H9 (cell line): ENCODE results near the gene FCHSD2. TPM values are rescaled to one million over a fixed set of nuclear protein-coding genes. Genes with fewer than 3 reads are reported as not detected.

Source experiments
- DNase-seq: peaks from one replicate; pipeline ENCODE4 v3.0.0-alpha.2; 2017
- H2AFZ ChIP-seq: one replicate; pipeline ENCODE4 v1.6.1; 2013; ENCODE audit warnings: mild to moderate bottlenecking, low read length, control low read depth, moderate library complexity
- H2AK5ac ChIP-seq: 2 replicates; pipeline ENCODE4 v1.6.1; 2013; ENCODE audit warnings: low read length, control low read depth, mixed read lengths; ENCODE audit not compliant: insufficient read length
- H2BK120ac ChIP-seq: one replicate; pipeline ENCODE4 v1.6.1; 2013; ENCODE audit warnings: low read depth, mild to moderate bottlenecking, low read length, control low read depth, inconsistent platforms; ENCODE audit not compliant: poor library complexity, severe bottlenecking
- H2BK12ac ChIP-seq: 2 replicates; pipeline ENCODE4 v1.6.1; 2013; ENCODE audit warnings: low read length, control low read depth, mixed read lengths, low read depth; ENCODE audit not compliant: insufficient read length
- H2BK15ac ChIP-seq: 2 replicates; pipeline ENCODE4 v1.6.1; 2013; ENCODE audit warnings: low read depth, low read length, control low read depth
- H2BK20ac ChIP-seq: one replicate; pipeline ENCODE4 v1.6.1; 2013; ENCODE audit warnings: low read depth, mild to moderate bottlenecking, low read length, control low read depth, inconsistent platforms; ENCODE audit not compliant: poor library complexity, severe bottlenecking
- H2BK5ac ChIP-seq: 2 replicates; pipeline ENCODE4 v1.6.1; 2013; ENCODE audit warnings: low read length, control low read depth, mixed read lengths; ENCODE audit not compliant: insufficient read length
- H3K14ac ChIP-seq: 2 replicates; pipeline ENCODE4 v1.6.1; 2013; ENCODE audit warnings: low read length, control low read depth; ENCODE audit not compliant: insufficient read depth
- H3K18ac ChIP-seq: 2 replicates; pipeline ENCODE4 v1.6.1; 2013; ENCODE audit warnings: low read depth, mild to moderate bottlenecking, mixed read lengths, low read length, control low read depth; ENCODE audit not compliant: insufficient read length
- H3K23ac ChIP-seq: 2 replicates; pipeline ENCODE4 v1.6.1; 2013; ENCODE audit warnings: low read length, control low read depth, mixed read lengths, low read depth; ENCODE audit not compliant: insufficient read length
- H3K23me2 ChIP-seq: 2 replicates; pipeline ENCODE4 v1.6.1; 2013; ENCODE audit warnings: low read depth, mild to moderate bottlenecking, mixed read lengths, low read length, control low read depth; ENCODE audit not compliant: insufficient read length, poor library complexity, severe bottlenecking
- H3K27ac ChIP-seq: 2 replicates; pipeline ENCODE4 v1.5.1; 2013; ENCODE audit warnings: low read length, control low read depth, mixed read lengths, low read depth; ENCODE audit not compliant: insufficient read length
- H3K27me3 ChIP-seq: 2 replicates; pipeline ENCODE4 v1.6.1; 2013; ENCODE audit warnings: low read length, control low read depth, inconsistent platforms; ENCODE audit not compliant: insufficient read depth
- H3K4ac ChIP-seq: 2 replicates; pipeline ENCODE4 v1.6.1; 2013; ENCODE audit warnings: low read depth, mild to moderate bottlenecking, control low read depth, inconsistent platforms, low read length, moderate library complexity
- H3K4me1 ChIP-seq: 2 replicates; pipeline ENCODE4 v1.6.1; 2013; ENCODE audit warnings: low read length, control low read depth, inconsistent platforms; ENCODE audit not compliant: insufficient read depth
- H3K4me2 ChIP-seq: 2 replicates; pipeline ENCODE4 v1.6.1; 2013; ENCODE audit warnings: low read length, control low read depth, mixed read lengths; ENCODE audit not compliant: insufficient read length, insufficient read depth
- H3K56ac ChIP-seq: 2 replicates; pipeline ENCODE4 v1.6.1; 2013; ENCODE audit warnings: low read depth, mild to moderate bottlenecking, mixed read lengths, low read length, control low read depth; ENCODE audit not compliant: insufficient read length
- H3K79me1 ChIP-seq: 2 replicates; pipeline ENCODE4 v1.6.1; 2013; ENCODE audit warnings: low read depth, mild to moderate bottlenecking, moderate library complexity, low read length, control low read depth, inconsistent platforms; ENCODE audit not compliant: insufficient read depth, poor library complexity, severe bottlenecking
- H3K79me2 ChIP-seq: 2 replicates; pipeline ENCODE4 v1.6.1; 2013; ENCODE audit warnings: low read length, control low read depth, inconsistent platforms; ENCODE audit not compliant: insufficient read depth
- H3K9ac ChIP-seq: 2 replicates; pipeline ENCODE4 v1.6.1; 2013; ENCODE audit warnings: low read length, control low read depth, mixed read lengths; ENCODE audit not compliant: insufficient read length; ENCODE audit errors: extremely low read depth
- H3K9me3 ChIP-seq: one replicate; pipeline ENCODE4 v1.6.1; 2013; ENCODE audit warnings: low read depth, low read length, inconsistent platforms; ENCODE audit not compliant: control insufficient read depth
- H3T11ph ChIP-seq: one replicate; pipeline ENCODE4 v1.6.1; 2013; ENCODE audit warnings: mild to moderate bottlenecking, low read length, control low read depth, inconsistent platforms
- H4K20me1 ChIP-seq: one replicate; pipeline ENCODE4 v1.6.1; 2013; ENCODE audit not compliant: control insufficient read depth, insufficient read length, insufficient read depth
- H4K5ac ChIP-seq: 2 replicates; pipeline ENCODE4 v1.6.1; 2013; ENCODE audit warnings: low read depth, mild to moderate bottlenecking, mixed read lengths, low read length, control low read depth; ENCODE audit not compliant: insufficient read length
- H4K8ac ChIP-seq: replicated peaks from 2 replicates; pipeline ENCODE4 v1.6.1; 2013; ENCODE audit warnings: low read length, control low read depth, mixed read lengths, low read depth; ENCODE audit not compliant: insufficient read length
- H4K91ac ChIP-seq: 2 replicates; pipeline ENCODE4 v1.6.1; 2013; ENCODE audit warnings: low read depth, mild to moderate bottlenecking, moderate library complexity, mixed read lengths, low read length, control low read depth; ENCODE audit not compliant: insufficient read length
- H3K27ac Mint-ChIP-seq, 3 experiments: 2 replicates in 2 of 3; 3 replicates in 1 of 3; pipeline ENCODE4 v1.8.0; 2020 to 2021; ENCODE audit warnings: mixed read lengths in 3 of 3, mild to moderate bottlenecking in 1 of 3, moderate library complexity in 1 of 3
- H3K27me3 Mint-ChIP-seq: 2 replicates; pipeline ENCODE4 v1.8.0; 2021; ENCODE audit warnings: low read depth, mild to moderate bottlenecking, moderate library complexity, mixed read lengths
- H3K36me3 Mint-ChIP-seq, 3 experiments: 2 replicates in 2 of 3; 3 replicates in 1 of 3; pipeline ENCODE4 v1.8.0; 2020 to 2021; ENCODE audit warnings: low read depth in 3 of 3, mixed read lengths in 3 of 3; ENCODE audit not compliant: insufficient read depth in 1 of 3
- H3K4me1 Mint-ChIP-seq, 2 experiments: 2 replicates each; pipeline ENCODE4 v1.8.0; 2020; ENCODE audit warnings: mixed read lengths in 2 of 2
- H3K4me3 Mint-ChIP-seq, 2 experiments: 2 replicates in 1 of 2; 3 replicates in 1 of 2; pipeline ENCODE4 v1.8.0; 2020 to 2021; ENCODE audit warnings: mild to moderate bottlenecking in 2 of 2, mixed read lengths in 2 of 2, moderate library complexity in 1 of 2
- H3K9me3 Mint-ChIP-seq, 2 experiments: 2 replicates in 1 of 2; 3 replicates in 1 of 2; pipeline ENCODE4 v1.8.0; 2020; ENCODE audit warnings: mild to moderate bottlenecking in 2 of 2, mixed read lengths in 2 of 2, moderate library complexity in 1 of 2
- CTCF ChIP-seq: fragments of 200-600 bp; sonication (generic); conservative IDR thresholded peaks from 3 replicates; pipeline ENCODE4 v1.8.0; 2021; ENCODE audit warnings: antibody characterized with exemption, mild to moderate bottlenecking
- total RNA-seq: library from RNA; stranded (reverse); gene quantifications from 2 replicates; pipeline ENCODE4 v1.2.1, GENCODE V29; 2021

FCHSD2 gene
- total RNA-seq, 1 experiment from 2014 or later = 17.8 TPM

GRCh38 chr11:73077454-73077853 lies 64.7 kb downstream of the FCHSD2 start:
- H3K9me3 ChIP-seq = no peaks in the 10 kb centered on the region
- no peak overlapping the region for H3K14ac ChIP-seq
- no peak overlapping the region for H3T11ph ChIP-seq
- H2BK5ac ChIP-seq = no peak overlapping the region
- no peaks in the 10 kb centered on the region for H3K79me2 ChIP-seq
- no peak overlapping the region for H3K56ac ChIP-seq
- Mint-ChIP-seq H3K9me3 (peaks cover 9 to 11% of the 10 kb centered on the region in 2 experiments), H3K27ac (no peak overlapping the region), H3K4me1 (no peaks in the 10 kb centered on the region), H3K36me3 (peaks cover 9 to 25% (median 13%) of the 10 kb centered on the region in 3 experiments; a peak in 6 of 7 replicates), H3K27me3 (no peaks in the 10 kb centered on the region), H3K4me3 (no peak overlapping the region)
- no peaks in the 10 kb centered on the region for H3K4me1 ChIP-seq
- no peak overlapping the region for H2AFZ ChIP-seq
- no peak overlapping the region for H4K8ac ChIP-seq
- no peak for DNase-seq
- no peak overlapping the region for H3K4me2 ChIP-seq
- no peak overlapping the region for H3K23ac ChIP-seq
- no peak overlapping the region for H3K4ac ChIP-seq
- H2BK20ac ChIP-seq = no peak overlapping the region
- H4K20me1 ChIP-seq = no peaks in the 10 kb centered on the region
- no peak overlapping the region for H2BK120ac ChIP-seq
- H3K27me3 ChIP-seq = no peaks in the 10 kb centered on the region
- no peak overlapping the region for H3K27ac ChIP-seq
- no peak overlapping the region for H4K5ac ChIP-seq
- H3K79me1 ChIP-seq = no peaks in the 10 kb centered on the region
- no peak overlapping the region for H4K91ac ChIP-seq
- H2BK15ac ChIP-seq = no peak overlapping the region
- H3K18ac ChIP-seq = no peak overlapping the region
- no peak for TF ChIP-seq CTCF
- H3K23me2 ChIP-seq = no peaks in the 10 kb centered on the region
- no peak overlapping the region for H3K9ac ChIP-seq
- no peak overlapping the region for H2BK12ac ChIP-seq
- no peak overlapping the region for H2AK5ac ChIP-seq
